C4-2B (cell line): Measurements from ENCODE around the gene JAKMIP2.

Experiments
- ZFX ChIP-seq: fragments of 450-650 bp; IDR thresholded peaks from 2 replicates; pipeline ENCODE4 v1.6.1; 2017
- TF ChIP-seq, protein P1 (sequence below): fragments of 450-650 bp; conservative IDR thresholded peaks from 2 replicates; pipeline ENCODE4 v1.5.1; 2017; ENCODE audit warnings: mild to moderate bottlenecking

DNA sequence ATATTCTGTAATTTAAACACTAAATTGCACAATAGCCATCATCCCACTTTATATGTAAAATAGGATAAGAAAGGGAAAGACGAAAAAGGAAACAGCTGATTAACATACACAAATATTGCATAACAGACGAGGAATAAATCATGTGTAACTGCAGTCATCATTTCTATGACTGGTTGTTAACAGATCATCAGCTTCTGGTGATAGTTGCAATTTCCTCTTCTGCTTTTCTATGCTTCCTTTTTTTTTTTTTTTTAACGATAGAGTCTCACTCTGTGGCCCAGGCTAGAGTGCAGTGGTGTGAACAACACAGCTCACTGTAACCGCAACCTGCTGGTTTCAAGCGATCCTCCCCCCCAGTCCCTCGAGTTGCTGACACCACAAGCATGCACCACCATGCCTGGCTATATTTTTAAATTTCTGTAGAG is 22.5 kb upstream of the JAKMIP2 start:
- TF ChIP-seq, protein P1, sequence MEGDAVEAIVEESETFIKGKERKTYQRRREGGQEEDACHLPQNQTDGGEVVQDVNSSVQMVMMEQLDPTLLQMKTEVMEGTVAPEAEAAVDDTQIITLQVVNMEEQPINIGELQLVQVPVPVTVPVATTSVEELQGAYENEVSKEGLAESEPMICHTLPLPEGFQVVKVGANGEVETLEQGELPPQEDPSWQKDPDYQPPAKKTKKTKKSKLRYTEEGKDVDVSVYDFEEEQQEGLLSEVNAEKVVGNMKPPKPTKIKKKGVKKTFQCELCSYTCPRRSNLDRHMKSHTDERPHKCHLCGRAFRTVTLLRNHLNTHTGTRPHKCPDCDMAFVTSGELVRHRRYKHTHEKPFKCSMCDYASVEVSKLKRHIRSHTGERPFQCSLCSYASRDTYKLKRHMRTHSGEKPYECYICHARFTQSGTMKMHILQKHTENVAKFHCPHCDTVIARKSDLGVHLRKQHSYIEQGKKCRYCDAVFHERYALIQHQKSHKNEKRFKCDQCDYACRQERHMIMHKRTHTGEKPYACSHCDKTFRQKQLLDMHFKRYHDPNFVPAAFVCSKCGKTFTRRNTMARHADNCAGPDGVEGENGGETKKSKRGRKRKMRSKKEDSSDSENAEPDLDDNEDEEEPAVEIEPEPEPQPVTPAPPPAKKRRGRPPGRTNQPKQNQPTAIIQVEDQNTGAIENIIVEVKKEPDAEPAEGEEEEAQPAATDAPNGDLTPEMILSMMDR = no peak
- no peak for TF ChIP-seq ZFX
